NT2/D1 (cell line): Measurements from ENCODE around the gene TYMS.
A peak's percentile ranks its signal among the peaks of the same experiment; 100 is the strongest.

ENCODE experiments used
- DNase-seq: peaks from one replicate; pipeline ENCODE4 v3.0.0-alpha.2; 2011; ENCODE audit warnings: low read depth, low spot score
- H3K27me3 ChIP-seq: 2 replicates; pipeline ENCODE4 v1.6.0; 2011; ENCODE audit warnings: mild to moderate bottlenecking; ENCODE audit not compliant: insufficient read length, insufficient read depth
- H3K36me3 ChIP-seq: 2 replicates; pipeline ENCODE4 v1.6.1; 2011; ENCODE audit warnings: mild to moderate bottlenecking, low read length, mixed read lengths; ENCODE audit not compliant: insufficient read depth, insufficient read length
- H3K4me1 ChIP-seq: 2 replicates; pipeline ENCODE4 v1.5.1; 2011; ENCODE audit not compliant: insufficient read depth, insufficient read length
- H3K4me3 ChIP-seq: 2 replicates; pipeline ENCODE4 v1.5.1; 2011; ENCODE audit warnings: low read depth; ENCODE audit not compliant: insufficient read length
- H3K9ac ChIP-seq: 2 replicates; pipeline ENCODE4 v1.6.0; 2011; ENCODE audit warnings: low read depth; ENCODE audit not compliant: insufficient read length
- H3K9me3 ChIP-seq: 2 replicates; pipeline ENCODE4 v1.5.1; 2011; ENCODE audit warnings: mild to moderate bottlenecking, low read length; ENCODE audit not compliant: insufficient read depth
- SUZ12 ChIP-seq: IDR thresholded peaks from 2 replicates; pipeline ENCODE4 v1.6.1; 2011; ENCODE audit not compliant: insufficient read length, insufficient read depth; ENCODE audit errors: extremely low read depth
- YY1 ChIP-seq: IDR thresholded peaks from 2 replicates; pipeline ENCODE4 v1.6.1; 2011; ENCODE audit not compliant: insufficient read length, insufficient read depth
- ZNF274 ChIP-seq: IDR thresholded peaks from 2 replicates; pipeline ENCODE4 v1.6.1; 2011; ENCODE audit warnings: mild to moderate bottlenecking, low read depth, low read length

TYMS gene

DNA sequence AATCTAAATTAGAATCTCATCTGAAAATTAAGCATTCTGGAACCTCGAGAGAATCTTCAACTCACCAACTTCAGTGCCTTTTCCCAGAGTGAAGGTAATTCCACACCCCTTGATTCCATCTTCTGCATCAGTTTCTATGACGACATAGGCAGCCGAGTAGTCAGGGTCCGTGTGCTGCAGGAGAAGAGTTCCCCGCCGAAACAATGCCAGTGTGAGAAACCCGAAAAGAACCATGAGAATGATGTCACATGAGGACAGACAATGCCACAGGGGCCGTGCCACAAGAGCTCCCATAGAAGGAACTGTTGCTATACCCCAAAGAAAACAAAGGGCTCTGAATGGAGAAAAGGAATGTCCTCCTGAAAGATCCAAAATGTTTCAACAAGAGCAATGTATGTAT lies 49.0 kb downstream of the TYMS start:
- Histone ChIP-seq H3K9me3 (no peaks in the 10 kb centered on the region), H3K36me3 (peaks cover 41% of the 10 kb centered on the region), H3K4me3 (no peak overlapping the region), H3K27me3 (no peaks in the 10 kb centered on the region), H3K4me1 (no peaks in the 10 kb centered on the region), H3K9ac (no peak overlapping the region)
- no peak for TF ChIP-seq YY1
- no peak for TF ChIP-seq ZNF274
- no peak for DNase-seq

DNA sequence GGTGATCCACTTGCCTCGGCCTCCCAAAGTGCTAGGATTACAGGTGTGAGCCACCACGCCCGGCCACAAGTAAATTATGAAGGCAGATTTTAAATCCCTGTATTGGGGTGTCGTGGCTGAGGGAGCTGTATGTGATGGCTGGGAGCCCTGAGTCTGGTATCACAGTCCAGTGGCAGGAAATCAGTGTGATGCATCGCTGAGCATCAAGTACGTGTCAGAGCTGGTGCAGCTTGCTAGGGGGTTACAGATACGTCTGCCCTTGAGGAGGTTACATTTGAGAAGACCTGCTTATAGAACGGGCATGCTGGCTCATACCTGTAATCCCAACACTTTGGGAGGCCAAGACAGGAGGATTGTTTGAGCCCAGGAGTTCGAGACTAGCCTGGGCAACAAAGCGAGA lies 50.6 kb downstream of the TYMS start:
- Histone ChIP-seq H3K4me1 (no peaks in the 10 kb centered on the region), H3K27me3 (no peaks in the 10 kb centered on the region), H3K36me3 (peaks cover 41% of the 10 kb centered on the region), H3K9me3 (peaks cover 5% of the 10 kb centered on the region; the same call in 1 of the 2 replicates), H3K9ac (no peak overlapping the region), H3K4me3 (no peak overlapping the region)
- TF ChIP-seq SUZ12 (no peak), YY1 (no peak)
- no peak for DNase-seq

DNA sequence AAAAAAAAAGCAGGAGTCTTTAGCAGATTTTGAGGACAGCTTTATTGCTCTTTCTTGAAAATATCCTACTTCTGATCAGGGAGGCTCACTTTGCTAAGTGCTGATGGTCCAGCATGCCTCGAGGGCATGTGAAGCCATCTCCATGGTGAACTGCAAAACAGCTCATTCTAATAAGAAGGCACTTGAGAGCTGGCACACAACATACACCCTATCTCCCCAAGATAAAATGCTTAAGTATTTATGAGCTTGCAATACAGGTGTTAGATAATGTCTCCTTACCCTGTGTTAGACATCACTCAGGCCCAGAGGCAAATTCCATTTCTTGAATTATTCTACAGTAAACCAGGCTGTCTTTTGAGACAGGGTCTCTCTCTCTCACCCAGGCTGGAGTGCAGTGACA lies 52.3 kb downstream of the TYMS start:
- Histone ChIP-seq H3K36me3 (peaks cover 37% of the 10 kb centered on the region), H3K4me3 (no peak overlapping the region), H3K9ac (no peak overlapping the region), H3K27me3 (no peaks in the 10 kb centered on the region), H3K9me3 (peaks cover 6% of the 10 kb centered on the region; the same call in 1 of the 2 replicates), H3K4me1 (no peaks in the 10 kb centered on the region)
- no peak for DNase-seq
- no peak for TF ChIP-seq ZNF274
- TF ChIP-seq YY1 = no peak
- no peak for TF ChIP-seq SUZ12

DNA sequence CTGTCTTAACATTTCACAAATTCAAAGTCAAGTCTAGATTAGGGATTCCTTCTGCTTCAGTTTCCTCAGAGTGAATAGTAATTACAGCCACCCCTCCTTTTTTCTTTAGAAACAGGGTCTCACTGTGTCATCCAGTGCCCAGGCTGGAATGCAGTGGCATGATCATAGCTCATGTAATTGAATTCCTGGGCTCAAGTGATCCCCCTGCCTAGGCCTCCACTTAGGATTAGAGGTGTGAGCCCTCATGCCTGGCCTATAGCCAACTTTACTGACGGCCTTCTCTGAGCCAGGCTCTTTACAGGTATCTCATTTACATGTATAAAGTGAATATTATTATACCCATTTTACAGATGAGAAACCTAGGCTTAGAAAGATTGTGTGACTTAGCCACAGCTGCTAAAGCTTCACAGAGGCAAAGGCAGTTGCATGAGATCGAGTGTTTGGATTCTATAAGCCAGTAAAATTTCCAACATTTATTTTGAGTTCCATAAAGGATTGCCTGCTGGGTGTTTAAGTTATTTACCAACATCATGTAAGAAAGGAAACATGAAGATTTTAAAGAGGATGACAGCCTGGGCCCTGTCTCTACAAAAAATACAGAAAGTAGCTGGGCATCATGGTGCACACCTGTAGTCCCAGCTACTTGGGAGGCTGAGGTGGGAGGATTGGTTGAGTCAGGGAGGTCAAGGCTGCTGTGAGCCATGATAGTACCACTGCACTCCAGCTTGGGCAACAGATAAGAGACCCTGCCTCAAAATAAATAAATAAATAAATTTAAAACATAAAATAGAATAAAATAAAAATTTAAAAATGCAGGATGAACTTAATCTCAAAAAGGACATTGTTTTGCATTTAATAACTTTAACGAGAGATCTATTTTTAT lies 53.2 kb downstream of the TYMS start:
- peaks cover 6% of the 10 kb centered on the region; the same call in 1 of the 2 replicates for H3K9me3 ChIP-seq
- DNase-seq = no peak
- peaks cover 30% of the 10 kb centered on the region for H3K36me3 ChIP-seq
- no peaks in the 10 kb centered on the region for H3K4me1 ChIP-seq
- H3K27me3 ChIP-seq = no peaks in the 10 kb centered on the region
- H3K9ac ChIP-seq = no peak overlapping the region
- H3K4me3 ChIP-seq = peak overlapping the region; percentile 64
- TF ChIP-seq YY1 (no peak), ZNF274 (no peak), SUZ12 (no peak)

DNA sequence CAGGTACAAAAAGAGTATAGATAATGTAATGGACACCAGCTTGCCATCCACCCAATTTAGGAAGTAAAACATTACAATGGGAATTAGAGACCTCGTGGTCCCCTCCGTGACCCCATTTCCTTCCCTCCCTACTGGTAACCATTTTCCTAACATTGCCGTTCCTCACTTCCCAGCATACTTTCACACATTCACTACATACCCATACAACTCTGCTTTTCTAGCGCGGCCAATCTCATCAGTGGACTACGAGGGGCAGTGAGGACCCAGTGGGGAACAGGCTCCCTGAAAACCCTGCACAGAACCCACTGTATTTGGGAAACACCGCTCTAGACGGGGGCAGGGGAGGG lies 53.8 kb downstream of the TYMS start:
- DNase-seq = no peak

DNA sequence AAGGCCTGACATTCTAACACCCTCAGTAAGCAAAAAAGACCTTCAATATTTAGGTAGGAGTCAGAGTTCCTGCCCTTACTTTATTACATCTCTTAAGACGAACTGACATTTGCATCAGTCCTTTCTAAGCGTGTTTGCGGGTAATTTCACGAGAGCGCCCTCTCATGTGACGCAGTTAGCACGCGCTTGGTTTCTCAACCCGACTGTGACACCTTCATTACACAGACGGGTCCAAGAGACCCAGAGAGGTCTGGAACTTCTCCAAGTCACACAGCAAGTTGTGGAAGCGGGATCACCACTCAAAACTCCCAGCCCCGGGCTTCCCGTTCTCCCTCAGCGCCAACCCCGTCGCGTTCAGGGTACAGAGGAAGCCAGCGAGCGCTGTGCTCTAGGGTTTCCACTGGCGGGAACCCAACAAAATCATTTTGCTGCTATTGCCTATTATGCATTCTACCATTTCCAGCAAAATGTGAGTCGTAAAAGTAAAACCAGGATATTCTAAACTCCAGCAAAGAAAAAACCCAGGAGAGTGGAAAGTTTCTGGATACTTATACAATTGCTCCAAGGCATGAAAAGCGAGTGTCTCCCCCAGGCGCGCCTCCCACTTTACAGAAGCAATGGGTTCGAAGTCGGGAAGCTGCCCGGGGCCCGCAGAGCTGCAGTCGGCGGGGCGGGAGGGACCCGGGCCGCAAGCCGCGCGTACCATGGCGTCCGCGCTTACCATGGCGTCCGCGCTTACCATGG lies 54.4 kb downstream of the TYMS start:
- peaks cover 23% of the 10 kb centered on the region for H3K36me3 ChIP-seq
- peak overlapping the region; percentile 64 for H3K4me3 ChIP-seq
- no peaks in the 10 kb centered on the region for H3K4me1 ChIP-seq
- H3K9ac ChIP-seq = peak overlapping the region; percentile 72
- H3K9me3 ChIP-seq = peaks cover 6% of the 10 kb centered on the region; the same call in 1 of the 2 replicates
- no peaks in the 10 kb centered on the region for H3K27me3 ChIP-seq
- no peak for DNase-seq
- TF ChIP-seq YY1 (no peak), SUZ12 (no peak), ZNF274 (no peak)

More for the DNA sequence above, 53.8 kb downstream of the TYMS start:
- peak overlapping the region; percentile 72 for H3K9ac ChIP-seq
- no peak for TF ChIP-seq SUZ12
- no peak for TF ChIP-seq ZNF274
- no peak for TF ChIP-seq YY1
- peaks cover 26% of the 10 kb centered on the region for H3K36me3 ChIP-seq
- peaks cover 6% of the 10 kb centered on the region; the same call in 1 of the 2 replicates for H3K9me3 ChIP-seq
- no peaks in the 10 kb centered on the region for H3K4me1 ChIP-seq
- H3K27me3 ChIP-seq = no peaks in the 10 kb centered on the region
- H3K4me3 ChIP-seq = peak overlapping the region; percentile 64

DNA sequence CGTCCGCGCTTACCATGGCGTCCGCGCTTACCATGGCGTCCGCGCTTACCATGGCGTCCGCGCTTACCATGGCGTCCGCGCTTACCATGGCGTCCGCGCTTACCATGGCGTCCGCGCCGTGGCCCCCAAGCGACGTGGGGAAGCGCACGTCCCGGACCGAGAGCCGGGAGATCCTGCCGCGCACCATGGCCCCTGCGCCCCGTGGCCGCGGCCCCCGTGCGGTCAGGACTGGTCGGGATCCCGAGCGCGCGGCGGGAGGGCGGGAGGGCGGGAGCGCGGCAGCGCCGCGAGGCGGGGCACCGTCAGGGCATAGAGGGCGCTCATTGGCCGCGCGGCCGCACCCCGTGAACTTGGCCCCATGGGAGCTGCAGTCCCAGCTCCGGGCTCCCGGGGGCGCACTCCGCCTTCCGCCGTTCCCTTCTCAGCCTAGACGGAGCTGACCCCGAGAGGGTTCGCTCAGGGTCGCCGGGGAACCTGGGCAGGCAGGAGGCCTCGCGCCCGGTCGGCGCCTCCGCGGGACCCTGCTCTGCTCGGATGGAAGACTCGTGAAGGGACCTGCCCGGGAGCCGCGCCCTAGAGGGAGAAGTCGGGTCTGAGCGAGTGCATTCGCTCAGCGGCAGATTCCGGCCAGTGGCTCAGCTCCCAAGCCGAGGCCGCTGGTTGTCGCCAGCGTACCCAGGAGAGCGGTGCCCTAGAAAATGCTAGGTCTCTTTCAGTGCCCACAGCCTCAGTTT lies 55.1 kb downstream of the TYMS start, which contains the start of gene ENOSF1:
ENOSF1 (minus strand) TSS at position 230 of the 734 bp plus-strand sequence; CDS start at position 187, 43 bp downstream.
- Histone ChIP-seq H3K9me3 (peaks cover 6% of the 10 kb centered on the region; the same call in 1 of the 2 replicates), H3K4me1 (no peaks in the 10 kb centered on the region), H3K27me3 (no peaks in the 10 kb centered on the region), H3K36me3 (peaks cover 23% of the 10 kb centered on the region), H3K4me3 (peak within 1 kb of the TSS; percentile 64), H3K9ac (peak within 1 kb of the TSS; percentile 72)
- TF ChIP-seq ZNF274 = no peak
- TF ChIP-seq YY1 = peak; percentile 30
- no peak for TF ChIP-seq SUZ12
- DNase-seq = peak; percentile 69
